Smooth muscle cell (in vitro differentiated cells): ENCODE data around the gene FAM114A2. TPM values are rescaled to one million over a fixed set of nuclear protein-coding genes. Genes with fewer than 3 reads are reported as not detected.

Experiments used
- DNase-seq: peaks from one replicate; lab custom pipeline; 2025; ENCODE audit not compliant: unreplicated experiment; lab: John Stamatoyannopoulos, UW
- H2AFZ ChIP-seq: fragments of 200-600 bp; sonication (generic); 2 replicates; pipeline ENCODE4 v1.6.0; 2016; ENCODE audit warnings: antibody characterized with exemption, low read depth, mild to moderate bottlenecking
- H3F3A ChIP-seq: fragments of 200-600 bp; sonication (generic); 2 replicates; pipeline ENCODE4 v1.6.0; 2017; ENCODE audit warnings: antibody characterized with exemption, low read depth
- H3K27ac ChIP-seq: fragments of 200-600 bp; sonication (generic); 2 replicates; pipeline ENCODE4 v1.5.1; 2016; ENCODE audit warnings: low read depth, mild to moderate bottlenecking
- H3K27me3 ChIP-seq: fragments of 200-600 bp; sonication (generic); 2 replicates; pipeline ENCODE4 v1.6.1; 2016; ENCODE audit warnings: low read depth, mild to moderate bottlenecking
- H3K36me3 ChIP-seq: fragments of 200-600 bp; sonication (generic); 2 replicates; pipeline ENCODE4 v1.5.1; 2016; ENCODE audit warnings: low read depth
- H3K4me1 ChIP-seq: fragments of 200-600 bp; sonication (generic); 2 replicates; pipeline ENCODE4 v1.5.1; 2016; ENCODE audit warnings: low read depth
- H3K4me2 ChIP-seq: fragments of 200-600 bp; sonication (generic); 2 replicates; pipeline ENCODE4 v1.6.0; 2016; ENCODE audit warnings: mild to moderate bottlenecking
- H3K4me3 ChIP-seq: fragments of 200-600 bp; sonication (generic); 2 replicates; pipeline ENCODE4 v1.5.1; 2016; ENCODE audit warnings: mild to moderate bottlenecking
- H3K79me2 ChIP-seq: fragments of 200-600 bp; sonication (generic); 2 replicates; pipeline ENCODE4 v1.6.0; 2016; ENCODE audit warnings: low read depth, mild to moderate bottlenecking
- H3K9ac ChIP-seq: fragments of 200-600 bp; sonication (generic); 2 replicates; pipeline ENCODE4 v1.6.0; 2016; ENCODE audit warnings: low read depth
- H3K9me3 ChIP-seq: fragments of 200-600 bp; sonication (generic); replicated peaks from 2 replicates; pipeline ENCODE4 v1.5.1; 2016; ENCODE audit warnings: low read depth
- H4K20me1 ChIP-seq: fragments of 200-600 bp; sonication (generic); 2 replicates; pipeline ENCODE4 v1.6.0; 2016; ENCODE audit warnings: low read depth
- WGBS: methylation state at CpG from one replicate; pipeline ENCODE4 v1.1.7; 2016; ENCODE audit warnings: low lambda C conversion rate; 5-methylcytosine and 5-hydroxymethylcytosine counted together
- polyA plus RNA-seq: library from polyadenylated mRNA; unstranded; fragments of >200 nt; fragmentation: Nextera tagmentation; extraction: Ambion mirVana; gene quantifications from 2 replicates; pipeline ENCODE4 v1.2.1, GENCODE V29; 2016
- total RNA-seq: library from RNA; depleted of rRNA; stranded (reverse); fragments of >200 nt; gene quantifications from 2 replicates; pipeline ENCODE4 v1.2.3, GENCODE V29; 2014
- TF ChIP-seq, protein P1 (sequence below): fragments of 200-600 bp; sonication (generic); IDR thresholded peaks from 2 replicates; pipeline ENCODE4 v1.5.1; 2017; ENCODE audit warnings: borderline replicate concordance, mild to moderate bottlenecking, antibody characterized with exemption; ENCODE audit not compliant: insufficient read depth, poor library complexity, severe bottlenecking

FAM114A2 gene
- total and polyA plus RNA-seq, 2 experiments from 2014 or later = 15.6 to 23.8 TPM

DNA sequence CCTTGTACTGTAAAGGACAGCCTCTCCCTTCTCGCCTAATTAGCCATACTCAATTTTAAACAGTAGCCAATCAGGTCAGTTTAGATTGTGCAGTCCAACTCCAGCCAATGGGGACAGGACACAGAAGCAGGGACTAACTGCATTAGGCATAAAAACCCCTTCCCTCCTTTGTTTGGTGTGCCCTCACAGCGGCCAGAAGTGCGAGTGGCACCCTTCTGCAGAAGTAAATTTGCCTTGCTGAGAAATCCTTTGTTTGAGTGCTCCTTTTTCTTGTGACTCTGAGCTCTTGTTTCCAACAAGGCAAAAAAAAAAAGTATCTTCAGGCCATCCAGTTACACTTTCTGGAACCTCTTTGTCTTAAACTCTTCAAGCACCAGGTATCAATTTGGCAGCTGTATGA lies 97.4 kb downstream of the FAM114A2 start:
- H4K20me1 ChIP-seq = no peaks in the 10 kb centered on the region
- no peaks in the 10 kb centered on the region for H3K36me3 ChIP-seq
- H2AFZ ChIP-seq = no peak overlapping the region
- no peak for DNase-seq
- no peak overlapping the region for H3K4me2 ChIP-seq
- TF ChIP-seq, protein P1, sequence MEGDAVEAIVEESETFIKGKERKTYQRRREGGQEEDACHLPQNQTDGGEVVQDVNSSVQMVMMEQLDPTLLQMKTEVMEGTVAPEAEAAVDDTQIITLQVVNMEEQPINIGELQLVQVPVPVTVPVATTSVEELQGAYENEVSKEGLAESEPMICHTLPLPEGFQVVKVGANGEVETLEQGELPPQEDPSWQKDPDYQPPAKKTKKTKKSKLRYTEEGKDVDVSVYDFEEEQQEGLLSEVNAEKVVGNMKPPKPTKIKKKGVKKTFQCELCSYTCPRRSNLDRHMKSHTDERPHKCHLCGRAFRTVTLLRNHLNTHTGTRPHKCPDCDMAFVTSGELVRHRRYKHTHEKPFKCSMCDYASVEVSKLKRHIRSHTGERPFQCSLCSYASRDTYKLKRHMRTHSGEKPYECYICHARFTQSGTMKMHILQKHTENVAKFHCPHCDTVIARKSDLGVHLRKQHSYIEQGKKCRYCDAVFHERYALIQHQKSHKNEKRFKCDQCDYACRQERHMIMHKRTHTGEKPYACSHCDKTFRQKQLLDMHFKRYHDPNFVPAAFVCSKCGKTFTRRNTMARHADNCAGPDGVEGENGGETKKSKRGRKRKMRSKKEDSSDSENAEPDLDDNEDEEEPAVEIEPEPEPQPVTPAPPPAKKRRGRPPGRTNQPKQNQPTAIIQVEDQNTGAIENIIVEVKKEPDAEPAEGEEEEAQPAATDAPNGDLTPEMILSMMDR = no peak
- no peak overlapping the region for H3K27ac ChIP-seq
- no peaks in the 10 kb centered on the region for H3K79me2 ChIP-seq
- H3K4me3 ChIP-seq = no peak overlapping the region
- no peaks in the 10 kb centered on the region for H3F3A ChIP-seq
- H3K9me3 ChIP-seq = no peaks in the 10 kb centered on the region
- WGBS = 93% methylated on average over 3 of the region's 3 CpGs
- no peak overlapping the region for H3K9ac ChIP-seq
- H3K4me1 ChIP-seq = no peaks in the 10 kb centered on the region
- no peaks in the 10 kb centered on the region for H3K27me3 ChIP-seq

Other genes starting within 250 kb of the FAM114A2 start
- gene MFAP3, start 57 bp upstream of the FAM114A2 start, total RNA-seq = 76.0 and 96.5 TPM in 2 replicates
- gene MFAP3, start 57 bp upstream of the FAM114A2 start, polyA plus RNA-seq = 9.7 and 12.6 TPM in 2 replicates
- 24.6 and 28.4 TPM in 2 replicates for gene GALNT10, start 151.8 kb upstream of the FAM114A2 start, total RNA-seq
- gene GALNT10, start 151.8 kb upstream of the FAM114A2 start, polyA plus RNA-seq = 23.6 and 25.9 TPM in 2 replicates